ENCODE results near the gene CCDC27. TPM values are rescaled to one million over a fixed set of nuclear protein-coding genes. Genes with fewer than 3 reads are reported as not detected.

The CCDC27 gene
- polyA plus RNA-seq, 3 donors, result not detected

GRCh38 chr1:3819771-3820200 is 67.5 kb downstream of the CCDC27 start:
- H3K9ac ChIP-seq (ENCODE audit: insufficient read depth, low read length, poor library complexity, severe bottlenecking), result no peak overlapping the region
- H4K20me1 ChIP-seq (ENCODE audit: insufficient read depth, low read length), result no peaks in the 10 kb centered on the region
- peaks cover 6% of the 10 kb centered on the region for H3K4me1 Mint-ChIP-seq
- no peak overlapping the region for H3K4me3 Mint-ChIP-seq
- H3K4me2 ChIP-seq (replicated peaks; ENCODE audit: extremely low read depth, low read length, poor library complexity, severe bottlenecking), result no peak overlapping the region
- no peak for DNase-seq
- H3K9me3 ChIP-seq (replicated peaks in 1 of 2; ENCODE audit: control insufficient read depth in 1 of 2, insufficient read depth in 1 of 2, low read length in 2 of 2), result no peaks in the 10 kb centered on the region
- H3K27ac Mint-ChIP-seq, result peak overlapping the region in 2 of 7 donors; percentile 7 to 17
- no peaks in the 10 kb centered on the region for H3K9me3 Mint-ChIP-seq
- peaks cover 22 to 79% of the 10 kb centered on the region in 2 donors for H3K36me3 ChIP-seq (replicated peaks in 1 of 2; ENCODE audit: control insufficient read depth in 1 of 2, insufficient read depth in 2 of 2, low read length in 2 of 2)
- no peak overlapping the region for H2AFZ ChIP-seq (ENCODE audit: insufficient read depth, low read depth, low read length, poor library complexity, severe bottlenecking)
- no peak overlapping the region for H3K4me3 ChIP-seq (replicated peaks in 1 of 3; ENCODE audit: low read depth in 2 of 3, low read length in 3 of 3)
- H3K27me3 Mint-ChIP-seq (ENCODE audit: low read depth in 3 of 3), result peaks cover 0 to 5% (median 0%) of the 10 kb centered on the region in 3 donors
- H3K27ac ChIP-seq (ENCODE audit: low read depth in 1 of 2, low read length in 2 of 2), result no peak overlapping the region
- intact Hi-C loops (cut with micrococcal nuclease), result no loop called here
- H3K36me3 Mint-ChIP-seq, result peaks cover 63 to 66% of the 10 kb centered on the region in 2 donors
- TF ChIP-seq CTCF (IDR thresholded peaks at IDR 0.05), result no peak
- H3K4me1 ChIP-seq (ENCODE audit: control insufficient read depth in 1 of 2, insufficient read depth in 2 of 2, low read length in 2 of 2), result no peaks in the 10 kb centered on the region
- 92% methylated on average over 6 of the region's 10 CpGs for WGBS (ENCODE audit: insufficient coverage)
- no peaks in the 10 kb centered on the region for H3K79me2 ChIP-seq (ENCODE audit: insufficient read depth, low read length)
- H3K27me3 ChIP-seq (ENCODE audit: control insufficient read depth in 2 of 2, insufficient read depth in 2 of 2, low read length in 2 of 2), result no peaks in the 10 kb centered on the region

- H3K4me3 ChIP-seq (replicated peaks in 1 of 3; ENCODE audit: low read depth in 2 of 3, low read length in 3 of 3), result no peak overlapping the region
- no peaks in the 10 kb centered on the region for H3K4me1 ChIP-seq (ENCODE audit: control insufficient read depth in 1 of 2, insufficient read depth in 2 of 2, low read length in 2 of 2)
- peaks cover 0 to 5% (median 0%) of the 10 kb centered on the region in 3 donors for H3K27me3 Mint-ChIP-seq (ENCODE audit: low read depth in 3 of 3)
- no peak for DNase-seq
- H3K9me3 ChIP-seq (replicated peaks in 1 of 2; ENCODE audit: control insufficient read depth in 1 of 2, insufficient read depth in 1 of 2, low read length in 2 of 2), result no peaks in the 10 kb centered on the region
- H3K36me3 ChIP-seq (replicated peaks in 1 of 2; ENCODE audit: control insufficient read depth in 1 of 2, insufficient read depth in 2 of 2, low read length in 2 of 2), result peaks cover 19 to 79% of the 10 kb centered on the region in 2 donors
- no peak for TF ChIP-seq CTCF (IDR thresholded peaks at IDR 0.05)
- 97% methylated on average over 5 of the region's 8 CpGs for WGBS (ENCODE audit: insufficient coverage)
- no peak overlapping the region for H3K9ac ChIP-seq (ENCODE audit: insufficient read depth, low read length, poor library complexity, severe bottlenecking)
- no peaks in the 10 kb centered on the region for H3K79me2 ChIP-seq (ENCODE audit: insufficient read depth, low read length)
- H2AFZ ChIP-seq (ENCODE audit: insufficient read depth, low read depth, low read length, poor library complexity, severe bottlenecking), result no peak overlapping the region
- no peaks in the 10 kb centered on the region for H4K20me1 ChIP-seq (ENCODE audit: insufficient read depth, low read length)
- no peaks in the 10 kb centered on the region for H3K27me3 ChIP-seq (ENCODE audit: control insufficient read depth in 2 of 2, insufficient read depth in 2 of 2, low read length in 2 of 2)
- H3K4me2 ChIP-seq (replicated peaks; ENCODE audit: extremely low read depth, low read length, poor library complexity, severe bottlenecking), result no peak overlapping the region
- no peak overlapping the region for H3K27ac ChIP-seq (ENCODE audit: low read depth in 1 of 2, low read length in 2 of 2)
- peak overlapping the region in 1 of 7 donors; percentile 7 for H3K27ac Mint-ChIP-seq
- no peaks in the 10 kb centered on the region for H3K9me3 Mint-ChIP-seq
- intact Hi-C loops (cut with micrococcal nuclease), result no loop called here
- H3K36me3 Mint-ChIP-seq, result peaks cover 62 to 65% of the 10 kb centered on the region in 2 donors
- no peak overlapping the region for H3K4me3 Mint-ChIP-seq
- H3K4me1 Mint-ChIP-seq, result peaks cover 6% of the 10 kb centered on the region
These were observed 68.1 kb downstream of the CCDC27 start for GRCh38 chr1:3820316-3820715.
